Peyer's patch (tissue), 4 donors: ENCODE measurements around the gene SNED1. TPM values are rescaled to one million over a fixed set of nuclear protein-coding genes. Genes with fewer than 3 reads are reported as not detected.

Source experiments
- DNase-seq, 3 donors: peaks; one replicate each; pipeline ENCODE4 v3.0.0-alpha.2; 2017 to 2019
- H3K27ac ChIP-seq, 4 donors: fragments of 200-600 bp; sonication (generic); one replicate each; pipeline ENCODE4 v1.5.1; 2016 to 2019
- H3K27me3 ChIP-seq, 2 donors: fragments of 200-600 bp; sonication (generic); one replicate each; pipeline ENCODE4 v1.5.1; 2019
- H3K36me3 ChIP-seq, 3 donors: fragments of 200-600 bp; sonication (generic); one replicate each; pipeline ENCODE4 v1.5.1; 2016 to 2019
- H3K4me1 ChIP-seq, 4 donors: fragments of 200-600 bp; sonication (generic); one replicate each; pipeline ENCODE4 v1.5.1; 2016 to 2019
- H3K4me3 ChIP-seq, 4 donors: fragments of 200-600 bp; sonication (generic); 1 replicate in 3 of 4; 2 replicates in 1 of 4; pipeline ENCODE4 v1.5.1; 2016 to 2019; ENCODE audit warnings: mild to moderate bottlenecking in 1 of 4
- H3K9me3 ChIP-seq, 4 donors: fragments of 200-600 bp; sonication (generic); one replicate each; pipeline ENCODE4 v1.5.1; 2016 to 2019; ENCODE audit warnings: mild to moderate bottlenecking in 1 of 4
- CTCF ChIP-seq, 6 experiments: fragments of 450-650 bp in 4 of 6; fragments of 200-600 bp in 2 of 6; sonication (generic) in 1 of 6; IDR thresholded peaks; one replicate each; pipeline ENCODE4 v1.5.1; 2017 to 2019; ENCODE audit warnings: antibody characterized with exemption in 6 of 6, mild to moderate bottlenecking in 3 of 6, moderate library complexity in 1 of 6
- POLR2A ChIP-seq, 2 donors: fragments of 450-650 bp; IDR thresholded peaks; one replicate each; pipeline ENCODE4 v1.5.1; 2017; ENCODE audit warnings: antibody characterized with exemption in 2 of 2, mild to moderate bottlenecking in 2 of 2, moderate library complexity in 2 of 2
- total RNA-seq, 4 donors: library from RNA; depleted of rRNA; stranded (reverse); fragments of >200 nt; gene quantifications; one replicate each; pipeline ENCODE4 v1.1.0, GENCODE V29; 2016

SNED1 gene
- total RNA-seq, 4 donors from 2014 or later, result 6.8 to 83.3 (median 25.2) TPM

- DNase-seq, result no peak
- Histone ChIP-seq H3K27ac (no peak overlapping the region), H3K27me3 (no peaks in the 10 kb centered on the region), H3K4me1 (no peaks in the 10 kb centered on the region), H3K9me3 (no peaks in the 10 kb centered on the region), H3K4me3 (no peak overlapping the region), H3K36me3 (peaks cover 0 to 16% (median 0%) of the 10 kb centered on the region in 3 donors)
- TF ChIP-seq POLR2A (IDR thresholded peaks at IDR 0.05) (no peak), CTCF (IDR thresholded peaks at IDR 0.05) (no peak)
Measured at GRCh38 chr2:241047253-241048010, 49.0 kb downstream of the SNED1 start.

GRCh38 chr2:241048149-241048948 lies 49.9 kb downstream of the SNED1 start:
- Histone ChIP-seq H3K4me1 (no peaks in the 10 kb centered on the region), H3K4me3 (no peak overlapping the region), H3K27ac (no peak overlapping the region), H3K27me3 (no peaks in the 10 kb centered on the region), H3K36me3 (peaks cover 0 to 16% (median 0%) of the 10 kb centered on the region in 3 donors), H3K9me3 (no peaks in the 10 kb centered on the region)
- TF ChIP-seq CTCF (IDR thresholded peaks at IDR 0.05) (no peak), POLR2A (IDR thresholded peaks at IDR 0.05) (no peak)
- peak in 1 of 3 donors; percentile 10 for DNase-seq

- peak in 1 of 3 donors; percentile 5 for DNase-seq
- Histone ChIP-seq H3K27me3 (no peaks in the 10 kb centered on the region), H3K9me3 (no peaks in the 10 kb centered on the region), H3K36me3 (peaks cover 0 to 16% (median 0%) of the 10 kb centered on the region in 3 donors), H3K4me1 (no peaks in the 10 kb centered on the region), H3K27ac (no peak overlapping the region), H3K4me3 (no peak overlapping the region)
- TF ChIP-seq CTCF (IDR thresholded peaks at IDR 0.05), result no peak
- TF ChIP-seq POLR2A (IDR thresholded peaks at IDR 0.05), result no peak
Measured at GRCh38 chr2:241048949-241049343, 50.5 kb downstream of the SNED1 start.

- Histone ChIP-seq H3K4me1 (no peaks in the 10 kb centered on the region), H3K4me3 (no peak overlapping the region), H3K9me3 (no peaks in the 10 kb centered on the region), H3K27ac (no peak overlapping the region), H3K27me3 (no peaks in the 10 kb centered on the region), H3K36me3 (peaks cover 0 to 10% (median 0%) of the 10 kb centered on the region in 3 donors)
- no peak for TF ChIP-seq CTCF (IDR thresholded peaks at IDR 0.05)
- TF ChIP-seq POLR2A (IDR thresholded peaks at IDR 0.05), result no peak
- DNase-seq, result peak in 1 of 3 donors; percentile 45
Measured at GRCh38 chr2:241049739-241050623, 51.6 kb downstream of the SNED1 start.
